A673 (cell line): Measurements from ENCODE around the gene SGTA.

ENCODE experiments used
- CTCF ChIP-seq: fragments of 300-800, 200-600 bp; sonication (generic); conservative IDR thresholded peaks from 2 replicates; pipeline ENCODE4 v1.5.1; 2017; ENCODE audit warnings: low read depth, mild to moderate bottlenecking, antibody characterized with exemption, low read length, moderate library complexity, mixed read lengths
- EZH2 ChIP-seq: fragments of 200-600 bp; sonication (generic); IDR thresholded peaks from 2 replicates; pipeline ENCODE4 v1.6.1; 2017; ENCODE audit warnings: borderline replicate concordance, low read depth, mild to moderate bottlenecking, mixed read lengths, antibody characterized with exemption, low read length; ENCODE audit not compliant: poor library complexity, severe bottlenecking

- TF ChIP-seq CTCF: no peak
- TF ChIP-seq EZH2: no peak
Measured at GRCh38 chr19:2736550-2737190, 46.4 kb downstream of the SGTA start.
